ENCODE results near the gene ZDHHC7.

Gene ZDHHC7

DNA sequence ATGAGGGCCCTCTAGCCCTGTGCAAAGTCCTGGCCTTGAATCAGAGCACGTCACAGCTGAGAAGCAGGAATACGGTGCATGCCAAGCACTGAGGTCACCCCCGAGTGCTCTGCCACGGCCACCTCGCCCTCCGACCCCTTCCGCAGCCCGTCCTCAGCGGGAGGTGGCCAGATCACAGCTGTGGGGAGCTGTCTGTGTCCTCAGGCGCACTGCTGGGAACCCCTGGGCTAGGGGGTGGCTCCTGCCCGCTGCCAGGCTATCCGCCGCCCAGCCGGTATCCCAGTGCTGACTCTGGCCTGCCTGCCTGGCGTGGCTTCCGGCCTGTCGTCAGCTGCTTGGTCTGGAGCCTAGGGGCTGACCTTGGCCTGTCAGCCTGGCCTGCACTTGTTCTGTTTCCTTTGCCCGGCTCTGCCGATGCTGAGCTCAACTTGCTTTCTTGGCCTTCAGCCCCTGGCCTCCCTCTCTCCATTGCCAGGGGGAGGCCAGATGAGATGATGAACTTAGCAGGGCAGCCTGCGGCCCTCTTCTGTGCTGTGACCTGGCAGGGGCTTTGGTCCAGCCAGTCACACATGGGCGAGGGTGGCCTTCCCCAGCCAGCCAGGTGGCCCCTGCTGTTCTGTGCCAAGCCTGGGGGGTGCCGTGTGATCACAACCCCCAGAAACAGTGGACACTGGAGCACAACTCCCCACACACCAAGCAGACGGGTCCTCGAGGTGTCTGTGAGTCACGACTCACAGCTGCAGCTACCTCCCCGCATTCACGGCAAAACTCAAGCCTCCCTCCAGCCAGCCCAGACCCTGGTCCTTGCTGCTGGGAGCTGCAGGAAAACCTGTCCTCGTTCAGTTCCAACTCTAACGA is 77.3 kb downstream of the ZDHHC7 start:
- DNase-seq: no peak

DNA sequence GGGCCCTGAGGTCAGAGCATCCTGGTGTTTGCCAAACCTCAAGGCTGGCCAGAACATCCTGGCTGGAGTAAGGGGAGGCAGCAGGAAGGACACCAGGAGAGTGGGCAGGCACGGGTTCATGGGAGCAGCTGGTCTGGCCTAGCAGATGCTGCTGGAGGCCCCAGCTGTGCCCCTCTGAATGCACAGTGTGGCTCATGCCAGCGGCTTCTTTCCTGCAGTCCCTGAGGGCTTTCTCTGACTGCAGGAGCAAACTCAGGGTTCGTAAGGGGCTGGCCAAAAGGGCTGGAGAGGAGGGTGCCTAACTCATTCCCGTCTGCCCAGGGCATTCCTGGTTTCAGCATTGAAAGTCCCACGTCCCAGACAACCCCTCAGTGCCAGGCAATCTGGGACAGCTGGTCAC is 78.7 kb downstream of the ZDHHC7 start:
- DNase-seq: no peak

DNA sequence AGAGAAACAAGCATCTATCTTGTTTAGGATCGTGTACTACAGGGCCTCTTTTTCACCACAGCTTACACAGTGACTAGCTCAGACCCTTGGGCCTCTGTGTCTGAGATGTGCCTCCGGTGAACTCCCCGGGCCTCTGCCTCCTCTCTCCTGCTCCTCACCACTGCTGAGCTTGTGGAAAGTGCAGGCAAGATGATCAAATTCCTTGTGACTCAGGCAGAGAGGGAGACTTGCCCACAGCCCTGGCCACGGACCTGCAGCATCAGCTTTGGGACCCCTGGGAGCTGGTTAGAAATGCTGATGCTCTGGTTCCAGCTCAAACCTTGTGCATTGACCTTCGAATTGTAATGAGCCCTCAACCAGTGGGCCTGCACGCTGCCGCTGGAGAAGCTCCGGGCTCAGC is 79.8 kb downstream of the ZDHHC7 start:
- no peak for DNase-seq

DNA sequence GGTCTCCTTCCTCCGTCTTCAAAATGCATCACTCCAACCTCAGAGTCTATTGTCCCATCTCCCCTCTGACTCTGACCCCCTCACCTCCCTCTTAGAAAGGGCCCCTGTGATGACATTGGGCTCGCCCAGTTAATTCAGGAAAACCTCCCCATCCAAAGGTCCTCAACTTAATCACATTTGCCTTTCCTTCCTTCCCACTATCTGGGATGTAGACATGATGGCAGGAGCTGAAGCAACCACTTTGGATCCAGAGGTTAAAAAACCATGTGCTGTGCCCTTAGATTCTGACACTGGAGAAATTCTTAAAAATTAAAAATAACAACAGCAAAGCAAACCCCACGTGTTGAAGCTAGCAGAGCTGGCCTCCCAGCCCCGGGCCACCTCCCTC is 80.2 kb downstream of the ZDHHC7 start:
- no peak for DNase-seq

DNA sequence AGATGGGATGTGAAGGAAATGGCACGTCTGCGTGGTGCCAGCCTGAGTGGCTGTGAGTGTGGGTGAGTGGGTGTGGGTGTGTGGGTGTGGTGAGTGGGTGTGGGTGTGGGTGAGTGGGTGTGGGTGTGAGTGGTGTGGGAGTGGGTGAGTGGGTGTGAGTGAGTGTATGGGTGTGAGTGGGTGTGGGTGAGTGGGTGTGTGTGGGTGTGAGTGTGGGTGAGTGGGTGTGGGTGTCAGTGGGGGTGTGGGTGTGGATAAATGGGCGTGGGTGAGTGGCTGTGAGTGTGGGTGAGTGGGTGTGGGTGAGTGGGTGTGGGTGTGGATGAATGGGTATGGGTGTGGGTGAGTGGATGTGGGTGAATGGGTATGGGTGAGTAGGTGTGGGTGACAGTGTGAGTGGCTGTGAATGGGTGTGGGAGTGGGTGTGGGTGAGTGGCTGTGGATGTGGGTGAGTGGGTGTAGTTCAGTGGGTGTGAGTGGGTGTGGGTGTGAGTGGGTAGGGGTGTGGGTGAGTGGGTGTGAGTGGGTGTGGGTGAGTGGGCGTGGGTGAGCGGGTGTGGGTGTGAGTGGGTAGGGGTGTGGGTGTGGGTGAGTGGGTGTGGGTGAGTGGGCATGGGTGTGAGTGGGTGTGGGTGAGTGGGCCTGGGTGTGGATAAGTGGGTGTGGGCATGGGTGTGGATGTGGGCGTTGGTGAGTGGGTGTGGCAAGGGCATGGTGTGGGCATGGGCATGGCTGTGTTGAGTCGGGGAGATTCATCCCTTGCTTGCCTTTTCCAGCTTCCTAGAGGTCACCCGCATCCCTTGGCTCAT is 80.8 kb downstream of the ZDHHC7 start:
- DNase-seq: no peak

DNA sequence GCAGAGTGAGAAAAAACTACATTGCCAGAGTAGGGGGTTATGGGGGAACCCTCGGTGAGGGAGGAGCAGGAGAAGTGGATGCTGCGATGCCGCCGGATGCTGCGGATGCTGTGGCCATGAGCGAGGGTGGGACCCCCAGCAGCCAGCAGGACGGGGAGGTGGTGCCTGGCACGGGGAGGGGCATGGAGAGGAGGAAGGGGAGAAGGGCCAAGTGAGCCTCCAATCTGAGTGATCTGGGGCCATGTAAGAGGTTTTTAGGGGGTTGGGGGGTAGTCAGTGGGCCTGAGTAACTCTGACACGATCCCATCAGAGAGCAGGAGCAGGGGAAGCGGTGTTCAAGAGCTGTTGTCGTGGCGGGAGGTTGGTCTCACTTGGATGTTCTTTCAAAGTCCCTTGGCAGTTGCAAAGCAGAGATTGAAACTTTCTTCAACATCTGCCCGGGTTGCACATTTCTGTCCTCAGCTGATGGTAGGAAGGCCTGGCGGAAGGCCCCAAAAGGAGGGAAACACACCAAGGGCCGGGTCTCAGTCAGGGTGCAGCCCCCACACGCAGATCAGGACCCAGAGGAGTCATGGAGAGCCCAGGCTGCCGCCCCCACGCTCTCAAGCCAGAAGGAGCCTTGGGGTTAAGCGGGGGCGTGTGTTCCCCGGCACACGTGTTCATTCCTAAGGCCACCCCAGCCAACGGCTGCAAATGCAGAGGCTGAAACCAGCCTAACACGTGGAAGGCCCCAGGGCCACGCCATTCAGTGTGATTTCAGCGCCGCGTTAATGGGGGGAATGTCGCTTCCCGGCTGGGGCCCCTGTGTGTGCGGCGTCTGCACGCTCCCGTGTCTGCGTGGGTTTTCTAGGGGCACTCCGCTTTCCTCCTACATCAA is 81.7 kb downstream of the ZDHHC7 start:
- DNase-seq: no peak

DNA sequence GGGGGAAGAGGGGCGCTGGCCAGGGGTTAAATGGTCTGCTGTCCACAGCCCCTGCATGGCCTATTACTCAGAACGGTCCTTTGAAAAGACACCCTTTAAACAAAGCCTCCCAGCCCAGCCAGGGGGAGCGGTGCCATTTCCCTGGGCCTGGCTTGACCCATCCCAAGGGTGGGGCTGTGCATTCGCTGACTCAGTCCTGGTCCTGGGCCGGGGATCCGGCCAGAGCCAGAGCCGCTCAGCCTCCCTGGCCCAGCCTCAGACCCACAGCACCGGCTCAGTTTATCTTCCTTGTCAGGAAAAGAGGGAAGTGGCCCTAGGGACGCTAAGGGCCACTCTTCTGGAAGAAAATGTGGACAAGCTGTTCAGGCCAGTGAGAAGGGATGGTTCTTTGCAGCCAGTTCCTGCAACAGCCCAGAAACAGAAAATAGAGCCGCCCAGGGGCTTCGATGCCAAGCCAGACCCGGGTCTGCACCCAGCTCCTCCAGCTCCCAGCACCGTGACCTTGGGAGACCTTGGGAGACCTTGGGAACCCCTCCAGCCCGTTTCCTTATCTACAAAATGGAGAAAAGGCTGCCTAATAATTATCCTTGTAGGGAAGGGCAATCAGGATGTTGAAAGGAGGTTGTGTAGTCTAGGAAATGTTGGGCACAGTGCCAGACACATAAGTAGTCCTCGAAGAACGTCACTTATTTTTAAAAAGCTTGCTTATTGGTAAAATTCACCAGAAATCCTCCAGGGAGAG is 82.5 kb downstream of the ZDHHC7 start:
- DNase-seq: no peak

DNA sequence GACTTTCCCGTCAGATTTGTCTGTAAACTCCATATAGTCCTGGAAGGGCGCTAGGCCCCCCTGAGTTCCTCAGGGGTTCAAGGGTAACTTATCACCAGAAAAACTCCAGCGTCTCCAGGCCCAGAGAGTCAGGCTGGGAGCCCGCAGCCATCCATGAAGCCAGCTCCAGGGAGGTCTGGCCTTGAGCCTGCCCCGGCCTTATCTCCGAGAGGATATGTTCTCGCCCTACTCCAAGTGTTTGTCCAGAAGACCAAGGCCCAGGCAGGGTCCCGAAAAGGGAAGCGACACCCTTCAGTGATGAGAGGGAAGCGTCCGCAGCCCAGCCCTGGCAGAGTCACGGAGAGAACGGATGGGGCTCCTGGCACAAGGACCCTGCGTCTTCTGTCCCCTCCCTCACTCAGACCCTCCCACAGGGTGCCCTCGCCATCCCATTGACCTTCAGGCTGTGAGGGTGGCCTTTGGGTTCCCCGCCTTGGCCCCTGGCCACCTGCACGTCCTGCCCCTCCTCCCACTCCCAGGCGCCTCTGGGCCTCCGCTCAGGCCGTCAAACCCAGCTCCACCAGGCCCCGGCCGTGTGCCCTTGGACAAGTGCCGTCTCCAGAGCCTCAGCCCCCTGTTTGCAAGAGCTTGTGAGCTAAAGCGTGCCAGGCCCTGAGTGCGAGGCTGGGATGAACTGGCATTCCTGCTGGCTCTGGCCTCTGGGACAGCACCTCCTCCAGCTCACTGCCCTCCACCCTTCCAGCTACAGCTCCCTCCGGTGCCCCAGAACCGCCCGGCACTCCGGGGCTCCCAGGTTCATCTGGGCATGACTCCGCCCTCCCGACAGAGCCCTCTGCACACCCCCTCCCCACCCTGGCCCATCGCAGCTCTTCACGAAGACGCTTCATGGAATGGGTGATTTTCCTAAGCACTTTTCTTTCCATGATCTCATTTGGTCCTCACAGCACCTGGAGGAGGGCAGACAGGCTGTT is 83.4 kb downstream of the ZDHHC7 start:
- no peak for DNase-seq

DNA sequence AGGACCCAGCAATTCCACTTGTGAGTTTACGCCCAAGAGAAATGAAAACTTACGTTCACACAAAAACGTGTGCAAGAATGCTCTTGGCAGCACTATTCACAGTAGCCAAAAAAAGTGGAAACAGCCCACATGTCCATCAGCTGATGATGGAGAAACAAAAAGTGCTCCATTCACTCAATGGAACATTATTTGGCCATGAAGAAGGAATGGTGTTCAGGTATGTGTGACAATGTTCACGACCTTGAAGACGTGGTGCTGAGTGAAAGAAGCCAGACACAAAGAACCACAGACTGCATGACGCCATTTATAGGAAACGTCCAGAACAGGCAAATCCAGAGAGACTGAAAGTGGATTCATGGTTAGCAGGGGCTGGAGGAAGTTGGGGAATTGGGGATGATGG is 84.9 kb downstream of the ZDHHC7 start:
- no peak for DNase-seq

DNA sequence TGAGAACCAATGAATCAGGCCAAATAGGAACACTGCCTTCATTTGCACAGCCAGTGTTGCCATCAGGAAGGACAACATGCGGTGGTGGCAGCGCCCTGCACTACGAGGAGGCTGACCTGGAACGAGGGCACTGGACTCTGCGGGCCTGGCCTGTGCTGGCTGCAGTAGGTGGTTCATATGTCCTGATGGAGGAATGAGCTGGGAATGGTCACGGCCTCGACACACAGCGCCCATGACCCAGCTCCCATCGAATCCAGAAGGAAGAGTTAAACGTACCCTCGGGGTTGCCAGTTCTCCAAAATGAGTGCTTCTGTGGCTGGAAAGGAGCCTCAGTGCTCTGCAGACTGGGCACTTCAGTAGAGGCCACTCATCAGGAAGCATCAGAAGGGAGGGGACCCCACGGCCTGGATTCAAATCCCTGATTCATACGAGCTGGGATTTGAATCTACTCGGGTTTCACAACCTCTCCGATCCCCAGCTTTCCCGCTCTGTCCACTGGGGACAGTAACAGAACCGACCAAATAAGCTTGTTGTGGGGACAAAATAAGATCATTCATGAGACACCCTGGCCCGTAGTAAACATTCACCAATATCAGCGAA is 85.5 kb downstream of the ZDHHC7 start:
- DNase-seq: no peak

DNA sequence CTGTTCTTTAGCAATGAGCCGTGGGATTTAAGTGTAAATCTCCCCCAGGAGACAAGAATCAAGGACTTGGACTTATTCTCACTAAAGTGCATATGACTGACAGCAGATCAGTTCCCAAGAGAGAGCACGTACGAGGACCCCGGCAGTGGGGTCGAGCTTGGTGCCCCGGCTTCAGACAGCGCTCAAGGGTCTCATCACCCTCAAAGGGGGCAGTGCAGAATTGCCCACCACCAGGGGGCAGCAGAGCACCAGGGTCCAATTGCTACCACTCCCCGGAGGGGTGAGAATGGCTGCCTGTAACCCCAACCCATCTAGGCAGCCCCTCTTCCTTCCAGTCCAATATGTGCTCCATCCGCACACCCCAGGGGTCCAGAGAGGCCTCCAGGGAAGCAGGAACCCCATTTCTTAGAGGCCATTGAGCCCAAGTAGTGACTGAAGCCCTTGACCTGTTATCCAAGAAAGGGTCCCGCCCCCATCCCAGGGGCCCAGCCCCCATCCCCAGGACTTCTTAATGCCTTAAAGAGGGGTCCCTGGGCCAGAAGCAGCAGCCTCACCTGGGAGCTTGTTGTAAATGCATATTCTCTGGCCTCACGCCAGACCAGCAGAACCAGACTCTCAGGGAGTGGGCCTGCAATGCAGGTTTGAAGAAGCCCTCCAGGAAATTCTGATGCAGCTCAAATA is 86.1 kb downstream of the ZDHHC7 start:
- DNase-seq: no peak

DNA sequence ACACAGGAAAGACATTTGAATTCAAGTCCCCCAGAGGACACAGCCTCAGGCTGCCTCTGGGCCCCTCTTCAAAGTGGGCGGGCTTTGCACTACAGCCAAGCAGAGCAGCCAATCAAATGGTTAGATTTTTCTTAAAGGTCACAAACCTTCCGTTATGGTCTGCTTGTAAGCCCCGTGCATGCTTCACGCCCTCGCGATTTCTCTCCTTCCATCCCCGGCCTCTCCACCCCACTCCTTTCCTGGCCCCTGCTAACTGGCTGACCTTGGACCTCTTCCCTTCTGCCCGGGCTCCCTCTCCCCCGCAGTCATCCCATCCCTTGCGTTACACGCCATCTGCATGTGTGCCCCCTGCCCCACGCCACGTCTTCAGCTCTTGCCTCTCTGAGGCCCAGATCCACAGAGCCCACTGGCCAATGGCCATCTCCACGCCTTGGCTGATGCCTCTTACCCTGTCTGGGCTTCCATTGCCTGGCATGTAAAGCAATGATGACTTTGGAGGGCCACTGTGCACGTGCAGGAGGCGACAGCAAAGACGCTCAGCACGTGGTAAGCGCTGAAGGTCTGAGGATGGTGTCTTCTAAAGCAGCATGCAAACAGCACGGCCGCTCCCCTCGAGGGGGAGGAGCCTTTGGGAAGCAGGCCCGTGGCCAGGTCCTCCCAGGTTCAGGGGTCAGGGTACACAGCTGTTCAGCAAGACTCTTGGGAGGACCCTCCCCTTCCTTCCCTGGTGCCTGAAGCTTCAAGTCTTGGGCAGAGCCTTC is 86.8 kb downstream of the ZDHHC7 start:
- DNase-seq: no peak
